Activated CD4-positive, CD25-positive, alpha-beta regulatory T cell treated with anti-CD3 and anti-CD28 coated beads, Interleukin-2, amount 50 U/mL, for 24 hours (primary cell): ENCODE data around the gene ZFYVE9.
"Not testable (repeated sequence)": the region's sequence is repeated elsewhere in the genome, so short reads cannot be mapped to it uniquely, and the experiment has no call there.

ENCODE experiments used
- ATAC-seq, 2 donors: fragments of 150-1000 bp; cut with Tn5 transposase; one replicate each; pipeline ENCODE4 v1.10.0; 2021; ENCODE audit warnings: mild to moderate bottlenecking in 1 of 2, moderate library complexity in 1 of 2

The ZFYVE9 gene

GRCh38 chr1:52152572-52152971 is 10.7 kb downstream of the ZFYVE9 start:
- no peak for ATAC-seq

- no peak for ATAC-seq
Observed at GRCh38 chr1:52153010-52153409, 11.1 kb downstream of the ZFYVE9 start.

GRCh38 chr1:52153898-52154297 is 12.0 kb downstream of the ZFYVE9 start:
- no peak for ATAC-seq

GRCh38 chr1:52156460-52156859 is 14.6 kb downstream of the ZFYVE9 start:
- no peak for ATAC-seq

GRCh38 chr1:52157582-52157981 is 15.7 kb downstream of the ZFYVE9 start:
- ATAC-seq: no peak

GRCh38 chr1:52158218-52158617 is 16.3 kb downstream of the ZFYVE9 start:
- ATAC-seq: no peak

- no peak for ATAC-seq
Observed at GRCh38 chr1:52159033-52159789, 17.3 kb downstream of the ZFYVE9 start.

- no peak for ATAC-seq
Observed at GRCh38 chr1:52162947-52163346, 21.1 kb downstream of the ZFYVE9 start.

GRCh38 chr1:52164604-52165003 is 22.7 kb downstream of the ZFYVE9 start:
- no peak for ATAC-seq

GRCh38 chr1:52166996-52167753 is 25.3 kb downstream of the ZFYVE9 start:
- ATAC-seq: no peak

- no peak for ATAC-seq
Observed at GRCh38 chr1:52168373-52169080, 26.6 kb downstream of the ZFYVE9 start.

GRCh38 chr1:52171149-52171548 is 29.3 kb downstream of the ZFYVE9 start:
- not testable (repeated sequence) for ATAC-seq

GRCh38 chr1:52179073-52179472 is 37.2 kb downstream of the ZFYVE9 start:
- ATAC-seq: no peak

- ATAC-seq: no peak
Observed at GRCh38 chr1:52180176-52180575, 38.3 kb downstream of the ZFYVE9 start.

- not testable (repeated sequence) for ATAC-seq
Observed at GRCh38 chr1:52181759-52182158, 39.9 kb downstream of the ZFYVE9 start.

- ATAC-seq: not testable (repeated sequence)
Observed at GRCh38 chr1:52182328-52182727, 40.4 kb downstream of the ZFYVE9 start.

- ATAC-seq: no peak
Observed at GRCh38 chr1:52182874-52183400, 41.0 kb downstream of the ZFYVE9 start.

GRCh38 chr1:52186449-52186848 is 44.6 kb downstream of the ZFYVE9 start:
- no peak for ATAC-seq

- no peak for ATAC-seq
Observed at GRCh38 chr1:52189898-52190480, 48.1 kb downstream of the ZFYVE9 start.

- ATAC-seq: no peak
Observed at GRCh38 chr1:52190500-52191252, 48.8 kb downstream of the ZFYVE9 start.

GRCh38 chr1:52191395-52191965 is 49.6 kb downstream of the ZFYVE9 start:
- no peak for ATAC-seq

- no peak for ATAC-seq
Observed at GRCh38 chr1:52192024-52192423, 50.1 kb downstream of the ZFYVE9 start.
